PC-9 (cell line): ENCODE results near the gene MORN2. TPM values are rescaled to one million over a fixed set of nuclear protein-coding genes. Genes with fewer than 3 reads are reported as not detected.
A peak's percentile ranks its signal among the peaks of the same experiment; 100 is the strongest.
"Not testable (repeated sequence)": the region's sequence is repeated elsewhere in the genome, so short reads cannot be mapped to it uniquely, and the experiment has no call there.

Experiments used
- Bru-seq: library from RNA; stranded (reverse); fragments of 400-500 nt; gene quantifications from one replicate; lab custom pipeline; 2021; lab: Mats Ljungman, UMichigan
- BruChase-seq, 2 experiments: library from RNA; stranded (reverse); fragments of 400-500 nt; gene quantifications; one replicate each; lab custom pipeline; 2021; lab: Mats Ljungman, UMichigan
- BruUV-seq: library from RNA; stranded (reverse); fragments of 400-500 nt; replicated peaks from 2 replicates; lab custom pipeline; 2021; lab: Mats Ljungman, UMichigan
- CTCF ChIA-PET: fragments of 300-600 bp; sonication (Branson Sonifier 250); formaldehyde crosslinking; loops from one replicate; lab custom pipeline; 2022; ENCODE audit warnings: antibody characterized with exemption; lab: Charles Lee
- POLR2A ChIA-PET: fragments of 300-600 bp; sonication (Branson Sonifier 250); formaldehyde crosslinking; loops from one replicate; lab custom pipeline; 2022; ENCODE audit warnings: antibody characterized with exemption; ENCODE audit not compliant: unreplicated experiment; lab: Charles Lee
- DNase-seq, 2 experiments: peaks; one replicate each; pipeline versions ENCODE4 v3.0.0 to v3.0.0-alpha.2; 2015 to 2022; ENCODE audit warnings: mixed read lengths in 1 of 2
- H2AFZ ChIP-seq: fragments of 200-600 bp; sonication (generic); 2 replicates; pipeline ENCODE4 v1.8.1; 2017; ENCODE audit warnings: antibody characterized with exemption
- H3F3A ChIP-seq: fragments of 200-600 bp; sonication (generic); 2 replicates; pipeline ENCODE4 v1.8.1; 2017; ENCODE audit warnings: antibody characterized with exemption, mild to moderate bottlenecking, low read depth; ENCODE audit not compliant: insufficient read depth
- H3K27ac ChIP-seq: fragments of 200-600 bp; sonication (generic); 2 replicates; pipeline ENCODE4 v1.6.1; 2016; ENCODE audit warnings: mixed run types
- H3K27me3 ChIP-seq: fragments of 200-600 bp; sonication (generic); 2 replicates; pipeline ENCODE4 v1.6.1; 2016; ENCODE audit warnings: low read depth, mixed run types; ENCODE audit not compliant: insufficient read depth
- H3K36me3 ChIP-seq: fragments of 200-600 bp; sonication (generic); 2 replicates; pipeline ENCODE4 v1.6.1; 2016; ENCODE audit warnings: low read depth, mixed run types
- H3K4me1 ChIP-seq: fragments of 200-600 bp; sonication (generic); replicated peaks from 2 replicates; pipeline ENCODE4 v1.6.1; 2016; ENCODE audit warnings: mixed run types; ENCODE audit not compliant: insufficient read depth
- H3K4me2 ChIP-seq: fragments of 200-600 bp; sonication (generic); 2 replicates; pipeline ENCODE4 v1.6.1; 2017; ENCODE audit warnings: mixed run types
- H3K4me3 ChIP-seq: fragments of 200-600 bp; sonication (generic); 2 replicates; pipeline ENCODE4 v1.6.1; 2016; ENCODE audit warnings: mixed run types
- H3K79me2 ChIP-seq: fragments of 200-600 bp; sonication (generic); 2 replicates; pipeline ENCODE4 v1.6.1; 2017; ENCODE audit warnings: low read depth, mixed run types
- H3K9me2 ChIP-seq: fragments of 200-600 bp; sonication (generic); 2 replicates; pipeline ENCODE4 v1.8.1; 2017; ENCODE audit warnings: mild to moderate bottlenecking; ENCODE audit not compliant: insufficient read depth
- H3K9me3 ChIP-seq: fragments of 200-600 bp; sonication (generic); 2 replicates; pipeline ENCODE4 v1.8.1; 2016; ENCODE audit warnings: low read depth; ENCODE audit not compliant: insufficient read depth
- H4K20me1 ChIP-seq: fragments of 200-600 bp; sonication (generic); 2 replicates; pipeline ENCODE4 v1.8.1; 2017; ENCODE audit not compliant: insufficient read depth
- EZH2 ChIP-seq: fragments of 200-600 bp; sonication (generic); IDR thresholded peaks from 2 replicates; pipeline ENCODE4 v1.8.0; 2017; ENCODE audit warnings: antibody characterized with exemption, low read depth
- intact Hi-C: fragments of 100-400 bp; cut with micrococcal nuclease; formaldehyde crosslinking; loops from one replicate; pipeline ENCODE4 v1.10.0; 2022; ENCODE audit not compliant: unreplicated experiment
- long read RNA-seq: library from polyadenylated mRNA; stranded (forward); transcript quantifications from one replicate; pipeline ENCODE4 v2.0.0, GENCODE V29; 2022
- total RNA-seq: library from RNA; stranded (reverse); gene quantifications from 2 replicates; pipeline ENCODE4 v1.2.3, GENCODE V29; 2021
- TF ChIP-seq, protein P1 (sequence below): fragments of 200-600 bp; sonication (generic); conservative IDR thresholded peaks from 2 replicates; pipeline ENCODE4 v1.6.1; 2017; ENCODE audit warnings: mixed run types, antibody characterized with exemption, mild to moderate bottlenecking, moderate library complexity

Gene MORN2
- total RNA-seq (16.7 and 22.9 TPM in 2 replicates), Bru-seq, nascent RNA (percentile 61 among the genes with signal in this experiment), BruChase-seq, experiment 1, labeled RNA remaining after a 2-hour chase (percentile 52 among the genes with signal in this experiment), BruChase-seq, experiment 2, labeled RNA remaining after a 6-hour chase (percentile 63 among the genes with signal in this experiment)
- long read RNA-seq, transcript MORN2-201 (5 exons, 739 nt) = major isoform, 34 of 37 reads
- long read RNA-seq, partial matches to known transcripts = 2 of 37 reads
- long read RNA-seq, other reads (novel, unspliced or antisense) = 1 of 37 reads

DNA sequence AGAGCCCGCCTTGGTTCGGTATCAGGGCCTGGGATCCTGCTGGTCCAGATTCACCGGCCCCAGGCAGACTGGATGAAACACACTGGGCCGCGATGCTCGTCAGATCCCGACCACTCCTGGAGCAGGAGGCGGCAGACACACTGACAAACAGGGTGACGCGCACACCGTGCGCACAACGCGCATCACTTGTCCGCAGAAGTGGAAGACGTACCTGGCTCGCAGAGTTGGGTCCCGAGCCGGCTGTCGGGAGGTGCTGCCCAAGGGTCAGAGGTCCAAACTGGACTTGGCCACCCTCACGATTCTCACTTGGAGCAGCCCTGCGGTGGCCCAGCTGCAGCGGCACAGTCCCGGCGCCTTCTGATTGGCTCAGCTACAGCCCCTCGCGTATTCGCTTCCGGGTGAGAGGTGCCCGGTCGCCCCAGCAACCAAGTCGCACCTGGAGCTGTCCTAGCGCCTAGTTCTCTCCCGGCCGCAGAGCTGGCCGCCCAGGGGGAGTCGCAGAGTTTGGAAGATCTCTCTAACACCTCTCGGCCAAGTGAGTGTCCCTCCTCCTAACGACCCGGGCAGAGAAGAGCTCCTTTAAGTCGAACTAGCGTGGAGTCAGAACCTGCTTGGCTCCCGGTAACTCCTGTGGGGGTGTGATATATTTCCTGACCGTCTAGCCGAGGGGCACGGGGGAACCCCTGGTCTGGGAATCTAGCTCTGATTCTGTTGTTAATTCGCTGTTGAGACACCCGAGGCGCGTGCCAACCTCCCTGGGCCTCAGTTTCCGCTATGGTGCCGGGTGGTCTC is at the start of gene MORN2, which contains the start of gene DHX57:
TSS of gene MORN2 (plus strand) at position 401 of the 792 bp plus-strand sequence.
TSS of gene DHX57 (minus strand) at position 359 of the 792 bp plus-strand sequence. CDS start 7,529 bp downstream, outside the sequence.
- Histone ChIP-seq H3K4me2 (peak within 1 kb of the TSS; percentile 82), H3K79me2 (peaks cover 45% of the 10 kb centered on the region)
- POLR2A ChIA-PET = interaction anchor here (0.7 kb wide), 3 partner anchors 26 to 124 kb away, joined by 3 to 9 read pairs (median 4); partner anchors contain the start of gene SRSF7

DNA sequence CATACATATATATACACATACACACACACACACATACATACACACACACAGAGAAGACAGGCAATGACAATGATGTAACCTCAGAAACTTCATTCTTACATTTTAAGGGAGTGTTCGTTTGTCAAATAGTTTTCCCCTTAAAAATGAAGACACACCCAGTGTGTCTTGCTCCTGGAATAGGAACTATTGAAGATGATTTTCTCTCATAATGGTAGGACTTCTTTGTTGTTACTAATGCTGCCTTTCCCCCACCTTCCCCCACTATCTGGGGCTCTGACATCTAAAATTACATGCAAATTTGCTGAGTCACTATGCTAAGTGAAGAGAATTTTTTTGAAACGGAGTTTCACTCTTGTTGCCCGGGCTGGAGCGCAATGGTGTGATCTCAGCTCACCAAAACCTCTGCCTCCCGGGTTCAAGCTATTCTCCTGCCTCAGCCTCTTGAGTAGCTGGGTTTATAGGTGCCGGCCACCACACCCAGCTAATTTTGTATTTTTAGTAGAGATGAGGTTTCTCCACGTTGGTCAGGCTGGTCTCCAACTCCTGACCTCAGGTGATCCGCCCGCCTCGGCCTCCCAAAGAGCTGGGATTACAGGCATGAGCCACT is 48.1 kb upstream of the MORN2 start:
- Histone ChIP-seq H2AFZ (peak overlapping the region; percentile 49; the same call in 1 of the 2 replicates), H3K4me2 (peak overlapping the region; percentile 46), H3K36me3 (peaks cover 24% of the 10 kb centered on the region; the same call in 1 of the 2 replicates), H3K27ac (peak overlapping the region; percentile 69)
- H4K20me1 ChIP-seq, H3K4me3 ChIP-seq, H3K4me1 ChIP-seq, H3K27me3 ChIP-seq, H3K79me2 ChIP-seq, H3F3A ChIP-seq, H3K9me2 ChIP-seq, H3K9me3 ChIP-seq, intact Hi-C loops, BruUV-seq: not testable (repeated sequence)
- CTCF ChIA-PET = interaction anchor here (0.6 kb wide), 1 partner anchor 48 kb away, joined by 4 read pairs; no protein-coding TSS in a partner anchor
- DNase-seq = peak; percentile 39 to 50
- POLR2A ChIA-PET = interaction anchor here (0.7 kb wide), 1 partner anchor 112 kb away, joined by 5 read pairs; no protein-coding TSS in a partner anchor

More for the DNA sequence above, at the start of gene MORN2, which contains the start of gene DHX57:
- Histone ChIP-seq H3K36me3 (no peaks in the 10 kb centered on the region), H3K4me3 (peak within 1 kb of the TSS; percentile 79), H3K4me1 (peaks cover 11% of the 10 kb centered on the region), H4K20me1 (no peaks in the 10 kb centered on the region), H3K9me3 (no peaks in the 10 kb centered on the region), H3K27ac (peak within 1 kb of the TSS; percentile 26; the same call in 1 of the 2 replicates), H3F3A (no peaks in the 10 kb centered on the region), H3K9me2 (no peaks in the 10 kb centered on the region), H2AFZ (peak within 1 kb of the TSS; percentile 98), H3K27me3 (no peaks in the 10 kb centered on the region)
- DNase-seq = peak; percentile 83
- intact Hi-C loops = loop anchor here (1.0 kb wide), 1 partner anchor 72 kb away; no protein-coding TSS in a partner anchor
- no peak for TF ChIP-seq EZH2
- TF ChIP-seq, protein P1, sequence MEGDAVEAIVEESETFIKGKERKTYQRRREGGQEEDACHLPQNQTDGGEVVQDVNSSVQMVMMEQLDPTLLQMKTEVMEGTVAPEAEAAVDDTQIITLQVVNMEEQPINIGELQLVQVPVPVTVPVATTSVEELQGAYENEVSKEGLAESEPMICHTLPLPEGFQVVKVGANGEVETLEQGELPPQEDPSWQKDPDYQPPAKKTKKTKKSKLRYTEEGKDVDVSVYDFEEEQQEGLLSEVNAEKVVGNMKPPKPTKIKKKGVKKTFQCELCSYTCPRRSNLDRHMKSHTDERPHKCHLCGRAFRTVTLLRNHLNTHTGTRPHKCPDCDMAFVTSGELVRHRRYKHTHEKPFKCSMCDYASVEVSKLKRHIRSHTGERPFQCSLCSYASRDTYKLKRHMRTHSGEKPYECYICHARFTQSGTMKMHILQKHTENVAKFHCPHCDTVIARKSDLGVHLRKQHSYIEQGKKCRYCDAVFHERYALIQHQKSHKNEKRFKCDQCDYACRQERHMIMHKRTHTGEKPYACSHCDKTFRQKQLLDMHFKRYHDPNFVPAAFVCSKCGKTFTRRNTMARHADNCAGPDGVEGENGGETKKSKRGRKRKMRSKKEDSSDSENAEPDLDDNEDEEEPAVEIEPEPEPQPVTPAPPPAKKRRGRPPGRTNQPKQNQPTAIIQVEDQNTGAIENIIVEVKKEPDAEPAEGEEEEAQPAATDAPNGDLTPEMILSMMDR = no peak
- BruUV-seq = TSS peak; percentile 63
- CTCF ChIA-PET = interaction anchor here (0.8 to 1.3 kb wide), 2 partner anchors 71 to 352 kb away, joined by 3 to 6 read pairs; no protein-coding TSS in a partner anchor

DNA sequence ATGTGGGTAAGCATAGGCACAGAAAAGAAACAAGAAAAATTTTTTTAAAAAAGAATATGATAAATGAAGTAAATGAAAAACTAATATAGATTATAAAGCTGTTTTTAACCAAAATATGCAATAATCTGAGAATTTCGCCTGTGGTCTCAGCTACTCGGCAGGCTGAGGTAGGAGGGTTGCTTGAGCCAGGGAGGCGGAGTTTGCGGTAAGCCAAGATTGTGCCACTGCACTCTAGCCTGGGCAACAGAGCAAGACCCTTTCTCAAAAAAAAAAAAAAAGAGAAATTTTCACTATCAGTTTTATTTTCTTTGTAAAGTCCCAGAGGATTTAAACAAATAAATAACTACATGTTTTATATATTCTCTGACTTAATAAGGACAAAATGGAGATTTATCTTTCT is 47.3 kb upstream of the MORN2 start:
- Histone ChIP-seq H3K79me2 (no peaks in the 10 kb centered on the region), H3K27me3 (no peaks in the 10 kb centered on the region), H3K4me2 (no peak overlapping the region), H2AFZ (no peak overlapping the region), H3K27ac (peak overlapping the region; percentile 69), H4K20me1 (no peaks in the 10 kb centered on the region), H3K36me3 (peaks cover 21% of the 10 kb centered on the region; the same call in 1 of the 2 replicates), H3K9me2 (no peaks in the 10 kb centered on the region), H3F3A (0 out of 2 replicates have a peak, but pooled peaks cover 10% of the 10 kb centered on the region), H3K4me1 (peaks cover 9% of the 10 kb centered on the region), H3K9me3 (no peaks in the 10 kb centered on the region), H3K4me3 (no peak overlapping the region)
- intact Hi-C loops = no loop called here
- TF ChIP-seq EZH2 = no peak
- TF ChIP-seq, protein P1 = no peak
- ChIA-PET POLR2A (interaction anchor here (0.6 kb wide), 1 partner anchor 77 kb away, joined by 3 read pairs; the partner anchor contains the start of gene SRSF7), CTCF (no interaction called here)
- DNase-seq = no peak
- BruUV-seq = no TSS peak
